ENCODE data around the gene HIGD1A.

Gene HIGD1A

GRCh38 chr3:42747581-42747980, 56.7 kb downstream of the HIGD1A start (continued):
- TF ChIP-seq POU6F1 (CRISPR knock-in tag; IDR thresholded peaks at IDR 0.05; ENCODE audit: borderline replicate concordance, low read depth) (no peak), SNAI2 (CRISPR knock-in tag; IDR thresholded peaks at IDR 0.05) (no peak), ZNF8 (CRISPR knock-in tag; IDR thresholded peaks at IDR 0.05) (no peak), CSRNP3 (CRISPR knock-in tag; IDR thresholded peaks at IDR 0.05) (no peak), ZC3H10 (CRISPR knock-in tag; IDR thresholded peaks at IDR 0.05) (no peak)

- TF ChIP-seq RARB (CRISPR knock-in tag; IDR thresholded peaks at IDR 0.05) (no peak), ZNF8 (CRISPR knock-in tag; IDR thresholded peaks at IDR 0.05) (no peak), ZFP30 (CRISPR knock-in tag; IDR thresholded peaks at IDR 0.05) (no peak), ZC3H10 (CRISPR knock-in tag; IDR thresholded peaks at IDR 0.05) (no peak), ZNF70 (CRISPR knock-in tag; IDR thresholded peaks at IDR 0.05) (no peak), CSRNP3 (CRISPR knock-in tag; IDR thresholded peaks at IDR 0.05) (no peak), BACH2 (CRISPR knock-in tag; IDR thresholded peaks at IDR 0.05; ENCODE audit: borderline replicate concordance) (no peak), CREB5 (CRISPR knock-in tag; IDR thresholded peaks at IDR 0.05; ENCODE audit: low read depth) (no peak), ZFP3 (CRISPR knock-in tag; IDR thresholded peaks at IDR 0.05) (no peak), PPARA (CRISPR knock-in tag; IDR thresholded peaks at IDR 0.05; ENCODE audit: borderline replicate concordance) (no peak), TSHZ2 (CRISPR knock-in tag; IDR thresholded peaks at IDR 0.05) (no peak), PATZ1 (CRISPR knock-in tag; IDR thresholded peaks at IDR 0.05; ENCODE audit: borderline replicate concordance) (no peak), ESRRG (CRISPR knock-in tag; IDR thresholded peaks at IDR 0.05) (no peak), CSDC2 (CRISPR knock-in tag; IDR thresholded peaks at IDR 0.05) (no peak), OSR1 (CRISPR knock-in tag; IDR thresholded peaks at IDR 0.05) (no peak), SNAI2 (CRISPR knock-in tag; IDR thresholded peaks at IDR 0.05) (no peak)
- no peak for ATAC-seq
Observed at GRCh38 chr3:42746455-42747450, 57.5 kb downstream of the HIGD1A start.
